Gastrocnemius medialis (tissue), 4 donors: ENCODE measurements around the gene ZNF687.

Experiments used
- CTCF ChIP-seq, 5 experiments: fragments of 450-650 bp in 3 of 5; fragments of 200-600 bp in 2 of 5; sonication (generic) in 2 of 5; IDR thresholded peaks in 4 of 5; conservative IDR thresholded peaks in 1 of 5; 1 replicate in 4 of 5; 2 replicates in 1 of 5; pipeline ENCODE4 v1.5.1; 2016 to 2019; ENCODE audit warnings: antibody characterized with exemption in 5 of 5, mild to moderate bottlenecking in 3 of 5, moderate library complexity in 3 of 5
- POLR2A ChIP-seq, 2 donors: fragments of 450-650 bp; IDR thresholded peaks; one replicate each; pipeline ENCODE4 v1.6.1; 2017; ENCODE audit warnings: antibody characterized with exemption in 2 of 2, mild to moderate bottlenecking in 2 of 2, moderate library complexity in 2 of 2

- no peak for TF ChIP-seq CTCF (IDR thresholded peaks at IDR 0.05 in 4 of 5, conservative IDR thresholded peaks at IDR 0.05 in 1 of 5)
- TF ChIP-seq POLR2A (IDR thresholded peaks at IDR 0.05), result no peak
Observed at GRCh38 chr1:151314137-151314875, 32.2 kb downstream of the ZNF687 start.
